ENCODE measurements around the gene SDCBP2.
A peak's percentile ranks its signal among the peaks of the same experiment; 100 is the strongest.

The SDCBP2 gene

GRCh38 chr20:1272368-1273100 lies 56.4 kb downstream of the SDCBP2 start:
- peak; percentile 37 for DNase-seq (ENCODE audit: low spot score)

GRCh38 chr20:1269850-1270249 lies 59.1 kb downstream of the SDCBP2 start:
- no peak for DNase-seq (ENCODE audit: low spot score)

GRCh38 chr20:1269235-1269634 lies 59.7 kb downstream of the SDCBP2 start:
- no peak for DNase-seq (ENCODE audit: low spot score)

GRCh38 chr20:1267809-1268374 lies 61.0 kb downstream of the SDCBP2 start:
- DNase-seq (ENCODE audit: low spot score): no peak

- DNase-seq (ENCODE audit: low spot score): no peak
Measured at GRCh38 chr20:1267161-1267560, 61.8 kb downstream of the SDCBP2 start.

GRCh38 chr20:1266167-1266973 lies 62.6 kb downstream of the SDCBP2 start, which contains the start of gene SNPH:
Gene SNPH (plus strand): TSS chr20:1266294. CDS start chr20:1296240, 29,946 bp downstream.
- DNase-seq (ENCODE audit: low spot score): peak; percentile 31

GRCh38 chr20:1265916-1266166 lies 63.1 kb downstream of the SDCBP2 start:
- no peak for DNase-seq (ENCODE audit: low spot score)

- no peak for DNase-seq (ENCODE audit: low spot score)
Measured at GRCh38 chr20:1265226-1265915, 63.6 kb downstream of the SDCBP2 start.

GRCh38 chr20:1264727-1265126 lies 64.2 kb downstream of the SDCBP2 start:
- DNase-seq (ENCODE audit: low spot score): no peak

- DNase-seq (ENCODE audit: low spot score): no peak
Measured at GRCh38 chr20:1263853-1264252, 65.1 kb downstream of the SDCBP2 start.

Measured in globus pallidus (tissue), 1 donor.